Muscle layer of duodenum (tissue), 2 donors: Measurements from ENCODE around the gene SPDYE3.
"Not testable (repeated sequence)": the region's sequence is repeated elsewhere in the genome, so short reads cannot be mapped to it uniquely, and the experiment has no call there.

Source experiments
- H3K27ac ChIP-seq: one replicate; pipeline ENCODE4 v1.7.0; 2013; ENCODE audit warnings: mild to moderate bottlenecking, low read length
- H3K27me3 ChIP-seq: one replicate; pipeline ENCODE4 v1.7.0; 2013; ENCODE audit warnings: low read depth, mild to moderate bottlenecking, control low read depth, low read length
- H3K36me3 ChIP-seq, 2 donors: one replicate each; pipeline ENCODE4 v1.7.0; 2013; ENCODE audit warnings: low read length in 2 of 2, control low read depth in 1 of 2, mild to moderate bottlenecking in 1 of 2; ENCODE audit not compliant: insufficient read depth in 2 of 2, control insufficient read depth in 1 of 2
- H3K4me1 ChIP-seq, 2 donors: one replicate each; pipeline ENCODE4 v1.7.0; 2013; ENCODE audit warnings: low read length in 2 of 2, mild to moderate bottlenecking in 2 of 2, control low read depth in 1 of 2, moderate library complexity in 1 of 2; ENCODE audit not compliant: insufficient read depth in 2 of 2, control insufficient read depth in 1 of 2
- H3K4me3 ChIP-seq, 2 donors: one replicate each; pipeline ENCODE4 v1.7.0; 2013; ENCODE audit warnings: low read length in 2 of 2, low read depth in 1 of 2, mild to moderate bottlenecking in 1 of 2
- H3K9me3 ChIP-seq, 2 donors: one replicate each; pipeline ENCODE4 v1.7.0; 2013; ENCODE audit warnings: low read length in 2 of 2, control low read depth in 1 of 2, mild to moderate bottlenecking in 1 of 2; ENCODE audit not compliant: control insufficient read depth in 1 of 2
- donor health status: healthy.

Gene SPDYE3

GRCh38 chr7:100270046-100270918 is 37.2 kb upstream of the SPDYE3 start:
- H3K36me3 ChIP-seq, H3K9me3 ChIP-seq, H3K27ac ChIP-seq, H3K27me3 ChIP-seq: not testable (repeated sequence)
- Histone ChIP-seq H3K4me3 (peak overlapping the region; percentile 33 to 70), H3K4me1 (peaks cover 0 to 22% of the 10 kb centered on the region in 2 donors)

- Histone ChIP-seq H3K4me1 (peaks cover 0 to 19% of the 10 kb centered on the region in 2 donors), H3K4me3 (peak overlapping the region in 1 of 2 donors; percentile 70)
- not testable (repeated sequence) for H3K27ac ChIP-seq, H3K36me3 ChIP-seq, H3K9me3 ChIP-seq, H3K27me3 ChIP-seq
Observed at GRCh38 chr7:100270941-100271593, 36.4 kb upstream of the SPDYE3 start.

GRCh38 chr7:100271716-100272537 is 35.6 kb upstream of the SPDYE3 start:
- H3K27ac ChIP-seq: no peak overlapping the region
- peak overlapping the region; percentile 37 to 70 for H3K4me3 ChIP-seq
- H3K27me3 ChIP-seq: no peaks in the 10 kb centered on the region
- no peaks in the 10 kb centered on the region for H3K36me3 ChIP-seq
- no peaks in the 10 kb centered on the region for H3K9me3 ChIP-seq
- peaks cover 0 to 15% of the 10 kb centered on the region in 2 donors for H3K4me1 ChIP-seq

GRCh38 chr7:100272538-100272902 is 35.0 kb upstream of the SPDYE3 start:
- not testable (repeated sequence) for H3K9me3 ChIP-seq, H3K27ac ChIP-seq, H3K36me3 ChIP-seq, H3K27me3 ChIP-seq
- peaks cover 0 to 15% of the 10 kb centered on the region in 2 donors for H3K4me1 ChIP-seq
- peak overlapping the region; percentile 37 to 70 for H3K4me3 ChIP-seq

- Histone ChIP-seq H3K36me3 (no peaks in the 10 kb centered on the region), H3K4me3 (no peak overlapping the region), H3K4me1 (peaks cover 0 to 7% of the 10 kb centered on the region in 2 donors), H3K27me3 (no peaks in the 10 kb centered on the region), H3K27ac (no peak overlapping the region), H3K9me3 (no peaks in the 10 kb centered on the region)
Observed at GRCh38 chr7:100275120-100275519, 32.4 kb upstream of the SPDYE3 start.

GRCh38 chr7:100276126-100276525 is 31.4 kb upstream of the SPDYE3 start:
- H3K9me3 ChIP-seq, H3K4me1 ChIP-seq, H3K27ac ChIP-seq, H3K4me3 ChIP-seq, H3K36me3 ChIP-seq, H3K27me3 ChIP-seq: not testable (repeated sequence)

- H3K9me3 ChIP-seq, H3K27ac ChIP-seq, H3K4me3 ChIP-seq, H3K36me3 ChIP-seq, H3K4me1 ChIP-seq, H3K27me3 ChIP-seq: not testable (repeated sequence)
Observed at GRCh38 chr7:100282069-100282608, 25.4 kb upstream of the SPDYE3 start.

GRCh38 chr7:100283147-100283546 is 24.4 kb upstream of the SPDYE3 start:
- H3K27ac ChIP-seq, H3K4me3 ChIP-seq, H3K4me1 ChIP-seq, H3K9me3 ChIP-seq, H3K27me3 ChIP-seq, H3K36me3 ChIP-seq: not testable (repeated sequence)

GRCh38 chr7:100287191-100287969 is 20.1 kb upstream of the SPDYE3 start:
- not testable (repeated sequence) for H3K9me3 ChIP-seq, H3K4me3 ChIP-seq, H3K27ac ChIP-seq, H3K4me1 ChIP-seq, H3K36me3 ChIP-seq, H3K27me3 ChIP-seq

GRCh38 chr7:100288258-100288657 is 19.2 kb upstream of the SPDYE3 start:
- not testable (repeated sequence) for H3K36me3 ChIP-seq, H3K27ac ChIP-seq, H3K27me3 ChIP-seq, H3K4me1 ChIP-seq, H3K9me3 ChIP-seq, H3K4me3 ChIP-seq
